GM23338 (cell line): ENCODE data around the gene SLC41A3. TPM values are rescaled to one million over a fixed set of nuclear protein-coding genes. Genes with fewer than 3 reads are reported as not detected.

Experiments
- ATAC-seq: fragments of 200-7000 bp; cut with Tn5 transposase; 3 replicates; pipeline ENCODE4 v1.9.1; 2020
- DNase-seq: peaks from one replicate; pipeline ENCODE4 v3.0.0-alpha.2; 2015; ENCODE audit warnings: low spot score
- H2AFZ ChIP-seq: fragments of 200-600 bp; sonication (generic); 2 replicates; pipeline ENCODE4 v1.8.0; 2016; ENCODE audit warnings: antibody characterized with exemption, mild to moderate bottlenecking, moderate library complexity
- H3F3A ChIP-seq: fragments of 200-600 bp; sonication (generic); replicated peaks from 2 replicates; pipeline ENCODE4 v1.8.0; 2017; ENCODE audit warnings: antibody characterized with exemption, mixed run types, low read depth
- H3K27ac ChIP-seq: fragments of 200-600 bp; sonication (generic); 2 replicates; pipeline ENCODE4 v1.6.1; 2016; ENCODE audit warnings: low read depth
- H3K27me3 ChIP-seq: fragments of 200-600 bp; sonication (generic); 2 replicates; pipeline ENCODE4 v1.8.0; 2016; ENCODE audit warnings: mild to moderate bottlenecking, mixed run types, moderate library complexity; ENCODE audit not compliant: insufficient read depth
- H3K36me3 ChIP-seq: fragments of 200-600 bp; sonication (generic); 2 replicates; pipeline ENCODE4 v1.8.0; 2016; ENCODE audit warnings: mild to moderate bottlenecking; ENCODE audit not compliant: insufficient read depth
- H3K4me1 ChIP-seq: fragments of 200-600 bp; sonication (generic); 2 replicates; pipeline ENCODE4 v1.8.0; 2016; ENCODE audit warnings: mild to moderate bottlenecking, moderate library complexity; ENCODE audit not compliant: insufficient read depth
- H3K4me2 ChIP-seq: fragments of 200-600 bp; sonication (generic); 2 replicates; pipeline ENCODE4 v1.7.1; 2017; ENCODE audit warnings: mixed run types
- H3K4me3 ChIP-seq: fragments of 200-600 bp; sonication (generic); 2 replicates; pipeline ENCODE4 v1.6.1; 2016; ENCODE audit warnings: mixed run types
- H3K79me2 ChIP-seq: fragments of 200-600 bp; sonication (generic); replicated peaks from 2 replicates; pipeline ENCODE4 v1.8.0; 2017; ENCODE audit warnings: mild to moderate bottlenecking; ENCODE audit not compliant: insufficient read depth
- H3K9me2 ChIP-seq: fragments of 200-600 bp; sonication (generic); 2 replicates; pipeline ENCODE4 v1.8.0; 2017; ENCODE audit not compliant: insufficient read depth
- H4K20me1 ChIP-seq: fragments of 200-600 bp; sonication (generic); replicated peaks from 2 replicates; pipeline ENCODE4 v1.8.0; 2017; ENCODE audit warnings: mild to moderate bottlenecking; ENCODE audit not compliant: insufficient read depth
- H3K27ac Mint-ChIP-seq: 2 replicates; pipeline ENCODE4 v1.8.0; 2020; ENCODE audit warnings: inconsistent platforms, mild to moderate bottlenecking, moderate library complexity, mixed read lengths
- H3K27me3 Mint-ChIP-seq: 3 replicates; pipeline ENCODE4 v1.8.0; 2022; ENCODE audit warnings: low read depth, mild to moderate bottlenecking, moderate library complexity, mixed read lengths, inconsistent platforms; ENCODE audit not compliant: insufficient read depth, poor library complexity
- H3K36me3 Mint-ChIP-seq: 3 replicates; pipeline ENCODE4 v1.8.0; 2021; ENCODE audit warnings: low read depth, mild to moderate bottlenecking, inconsistent platforms, moderate library complexity, mixed read lengths
- H3K4me1 Mint-ChIP-seq: 3 replicates; pipeline ENCODE4 v1.8.0; 2020; ENCODE audit warnings: mild to moderate bottlenecking, inconsistent platforms, mixed read lengths
- H3K4me3 Mint-ChIP-seq: 3 replicates; pipeline ENCODE4 v1.8.0; 2021; ENCODE audit warnings: moderate library complexity, mild to moderate bottlenecking, inconsistent platforms, mixed read lengths
- H3K9me3 Mint-ChIP-seq: 3 replicates; pipeline ENCODE4 v1.8.0; 2020; ENCODE audit warnings: moderate library complexity, mild to moderate bottlenecking, inconsistent platforms, mixed read lengths
- CREB1 ChIP-seq: fragments of 250-450 bp; sonication (Bioruptor Pico); IDR thresholded peaks from 2 replicates; pipeline ENCODE4 v1.5.0; 2020; ENCODE audit warnings: low read depth, mild to moderate bottlenecking, moderate library complexity
- EZH2phosphoT487 ChIP-seq: fragments of 200-600 bp; sonication (generic); IDR thresholded peaks from one replicate; pipeline ENCODE4 v1.8.1; 2018; ENCODE audit warnings: antibody characterized with exemption; ENCODE audit not compliant: unreplicated experiment
- JUNB ChIP-seq: IDR thresholded peaks from one replicate; pipeline ENCODE4 v1.6.1; 2016; ENCODE audit warnings: antibody characterized with exemption; ENCODE audit not compliant: unreplicated experiment
- NANOG ChIP-seq: IDR thresholded peaks from 2 replicates; pipeline ENCODE4 v1.6.1; 2016; ENCODE audit warnings: antibody characterized with exemption, borderline replicate concordance
- POLR2AphosphoS5 ChIP-seq: IDR thresholded peaks from 2 replicates; pipeline ENCODE4 v1.6.1; 2016; ENCODE audit warnings: antibody characterized with exemption, low read depth
- STAT1 ChIP-seq: IDR thresholded peaks from one replicate; pipeline ENCODE4 v1.6.1; 2016; ENCODE audit warnings: antibody characterized with exemption; ENCODE audit not compliant: unreplicated experiment
- polyA plus RNA-seq: library from polyadenylated mRNA; unstranded; fragments of >200 nt; fragmentation: Nextera tagmentation; extraction: Ambion mirVana; gene quantifications from 2 replicates; pipeline ENCODE4 v1.2.1, GENCODE V29; 2016
- total RNA-seq: library from RNA; depleted of rRNA; stranded (reverse); fragments of >200 nt; shearing (Covaris generic); gene quantifications from 2 replicates; pipeline ENCODE4 v1.2.3, GENCODE V29; 2014
- TF ChIP-seq, protein P1 (sequence below), 2 experiments: fragments of 200-600 bp in 1 of 2; sonication (generic) in 1 of 2; conservative IDR thresholded peaks; 2 replicates each; pipeline versions ENCODE4 v1.5.1 to v1.6.1; 2016 to 2017; ENCODE audit warnings: antibody characterized with exemption in 2 of 2, low read depth in 2 of 2, mild to moderate bottlenecking in 2 of 2, moderate library complexity in 1 of 2
- TF ChIP-seq, protein P2 (sequence below): fragments of 250-450 bp; sonication (Bioruptor Pico); IDR thresholded peaks from 2 replicates; pipeline ENCODE4 v1.5.0; 2020; ENCODE audit warnings: mild to moderate bottlenecking, moderate library complexity

Gene SLC41A3
- total and polyA plus RNA-seq, 2 experiments from 2014 or later = 12.1 to 29.8 TPM

DNA sequence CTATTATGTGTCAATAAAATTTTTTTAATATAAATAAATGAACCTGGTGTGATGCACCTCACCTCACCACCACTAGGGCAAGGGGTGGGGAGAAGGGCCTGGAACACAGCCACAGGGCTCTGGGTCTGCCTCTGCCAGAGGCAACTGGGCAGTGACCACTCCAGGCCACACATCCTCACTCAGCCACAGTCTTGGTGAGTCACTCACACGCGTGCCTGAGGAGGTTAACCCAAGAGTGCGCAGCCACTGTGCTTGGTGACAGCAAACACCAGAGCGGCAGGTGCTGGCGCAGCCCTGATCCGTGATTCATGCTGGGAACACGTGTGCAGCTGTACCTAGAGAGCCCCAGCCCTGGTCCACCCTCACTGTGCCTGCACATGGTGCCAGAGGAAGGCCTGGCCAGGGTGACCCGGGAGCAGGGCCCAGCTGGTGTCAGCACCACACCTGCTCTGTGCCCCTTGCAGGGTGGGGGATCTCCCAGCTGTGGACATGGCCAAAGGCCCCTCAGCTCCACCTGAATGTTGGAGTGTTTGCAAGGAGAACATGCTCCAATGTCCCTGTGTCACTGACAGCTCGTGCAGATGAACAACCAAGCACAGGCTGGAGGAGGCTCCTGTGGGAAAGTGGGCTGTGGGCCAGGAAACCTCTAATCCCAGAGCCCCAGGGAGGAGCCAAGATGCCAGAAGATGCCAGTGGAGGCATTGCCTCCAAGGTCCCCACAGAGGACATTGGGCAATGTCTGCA, 2.1 kb downstream of the SLC41A3 start:
- Histone ChIP-seq H2AFZ (no peak overlapping the region), H3K4me3 (no peak overlapping the region), H3K27me3 (no peaks in the 10 kb centered on the region), H3K27ac (no peak overlapping the region), H3K9me2 (no peaks in the 10 kb centered on the region), H3K79me2 (0 out of 2 replicates have a peak, but pooled peaks cover 3% of the 10 kb centered on the region), H3K4me1 (0 out of 2 replicates have a peak, but pooled peaks cover 5% of the 10 kb centered on the region), H4K20me1 (no peaks in the 10 kb centered on the region), H3K4me2 (no peak overlapping the region), H3K36me3 (no peaks in the 10 kb centered on the region), H3F3A (no peaks in the 10 kb centered on the region)
- Mint-ChIP-seq H3K4me3 (no peak overlapping the region), H3K27me3 (no peaks in the 10 kb centered on the region), H3K9me3 (peaks cover 22% of the 10 kb centered on the region), H3K4me1 (peaks cover 5% of the 10 kb centered on the region), H3K36me3 (peaks cover 27% of the 10 kb centered on the region), H3K27ac (no peak overlapping the region)
- TF ChIP-seq, protein P1, sequence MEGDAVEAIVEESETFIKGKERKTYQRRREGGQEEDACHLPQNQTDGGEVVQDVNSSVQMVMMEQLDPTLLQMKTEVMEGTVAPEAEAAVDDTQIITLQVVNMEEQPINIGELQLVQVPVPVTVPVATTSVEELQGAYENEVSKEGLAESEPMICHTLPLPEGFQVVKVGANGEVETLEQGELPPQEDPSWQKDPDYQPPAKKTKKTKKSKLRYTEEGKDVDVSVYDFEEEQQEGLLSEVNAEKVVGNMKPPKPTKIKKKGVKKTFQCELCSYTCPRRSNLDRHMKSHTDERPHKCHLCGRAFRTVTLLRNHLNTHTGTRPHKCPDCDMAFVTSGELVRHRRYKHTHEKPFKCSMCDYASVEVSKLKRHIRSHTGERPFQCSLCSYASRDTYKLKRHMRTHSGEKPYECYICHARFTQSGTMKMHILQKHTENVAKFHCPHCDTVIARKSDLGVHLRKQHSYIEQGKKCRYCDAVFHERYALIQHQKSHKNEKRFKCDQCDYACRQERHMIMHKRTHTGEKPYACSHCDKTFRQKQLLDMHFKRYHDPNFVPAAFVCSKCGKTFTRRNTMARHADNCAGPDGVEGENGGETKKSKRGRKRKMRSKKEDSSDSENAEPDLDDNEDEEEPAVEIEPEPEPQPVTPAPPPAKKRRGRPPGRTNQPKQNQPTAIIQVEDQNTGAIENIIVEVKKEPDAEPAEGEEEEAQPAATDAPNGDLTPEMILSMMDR (conservative IDR thresholded peaks at IDR 0.05; ENCODE audit: low read depth in 2 of 2) = peak in 1 of 2 experiments; percentile 41; a peak in 3 of 4 replicates
- TF ChIP-seq EZH2phosphoT487 (no peak), POLR2AphosphoS5 (no peak)
- DNase-seq (peak; percentile 33), ATAC-seq (no peak; the same call in 2 of the 3 replicates)

DNA sequence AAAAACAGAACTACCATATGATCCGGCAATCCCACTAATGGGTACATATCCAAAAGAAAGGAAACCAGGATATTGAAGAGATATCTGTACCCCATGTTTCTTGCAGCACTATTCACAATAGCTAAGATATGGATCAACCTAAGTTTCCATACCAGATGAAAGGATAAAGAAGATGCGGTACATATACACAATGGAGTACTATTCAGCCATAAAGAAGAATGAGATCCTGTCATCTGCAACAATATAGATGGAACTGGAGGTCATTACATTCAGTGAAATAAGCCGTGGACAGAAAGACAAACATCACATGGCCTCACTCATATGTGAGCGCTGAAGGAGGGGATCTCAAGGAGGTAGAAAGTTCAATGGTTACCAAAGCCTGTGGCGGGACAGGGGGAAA, 3.0 kb downstream of the SLC41A3 start:
- no peak for ATAC-seq
- Histone ChIP-seq H3K27ac (no peak overlapping the region), H3F3A (no peaks in the 10 kb centered on the region), H3K27me3 (no peaks in the 10 kb centered on the region), H3K4me3 (no peak overlapping the region), H2AFZ (no peak overlapping the region), H3K4me2 (no peak overlapping the region), H3K9me2 (no peaks in the 10 kb centered on the region), H3K4me1 (0 out of 2 replicates have a peak, but pooled peaks cover 5% of the 10 kb centered on the region), H3K79me2 (0 out of 2 replicates have a peak, but pooled peaks cover 3% of the 10 kb centered on the region), H4K20me1 (no peaks in the 10 kb centered on the region), H3K36me3 (no peaks in the 10 kb centered on the region)
- Mint-ChIP-seq H3K4me3 (no peak overlapping the region), H3K9me3 (peaks cover 13% of the 10 kb centered on the region), H3K27me3 (no peaks in the 10 kb centered on the region), H3K4me1 (peaks cover 5% of the 10 kb centered on the region), H3K27ac (no peak overlapping the region), H3K36me3 (peaks cover 22% of the 10 kb centered on the region)
- DNase-seq = no peak
- TF ChIP-seq JUNB (no peak), CREB1 (CRISPR knock-in tag) (no peak), POLR2AphosphoS5 (no peak), EZH2phosphoT487 (no peak), STAT1 (no peak), NANOG (no peak)
- TF ChIP-seq, protein P1 (conservative IDR thresholded peaks at IDR 0.05; ENCODE audit: low read depth in 2 of 2) = no peak
- TF ChIP-seq, protein P2, sequence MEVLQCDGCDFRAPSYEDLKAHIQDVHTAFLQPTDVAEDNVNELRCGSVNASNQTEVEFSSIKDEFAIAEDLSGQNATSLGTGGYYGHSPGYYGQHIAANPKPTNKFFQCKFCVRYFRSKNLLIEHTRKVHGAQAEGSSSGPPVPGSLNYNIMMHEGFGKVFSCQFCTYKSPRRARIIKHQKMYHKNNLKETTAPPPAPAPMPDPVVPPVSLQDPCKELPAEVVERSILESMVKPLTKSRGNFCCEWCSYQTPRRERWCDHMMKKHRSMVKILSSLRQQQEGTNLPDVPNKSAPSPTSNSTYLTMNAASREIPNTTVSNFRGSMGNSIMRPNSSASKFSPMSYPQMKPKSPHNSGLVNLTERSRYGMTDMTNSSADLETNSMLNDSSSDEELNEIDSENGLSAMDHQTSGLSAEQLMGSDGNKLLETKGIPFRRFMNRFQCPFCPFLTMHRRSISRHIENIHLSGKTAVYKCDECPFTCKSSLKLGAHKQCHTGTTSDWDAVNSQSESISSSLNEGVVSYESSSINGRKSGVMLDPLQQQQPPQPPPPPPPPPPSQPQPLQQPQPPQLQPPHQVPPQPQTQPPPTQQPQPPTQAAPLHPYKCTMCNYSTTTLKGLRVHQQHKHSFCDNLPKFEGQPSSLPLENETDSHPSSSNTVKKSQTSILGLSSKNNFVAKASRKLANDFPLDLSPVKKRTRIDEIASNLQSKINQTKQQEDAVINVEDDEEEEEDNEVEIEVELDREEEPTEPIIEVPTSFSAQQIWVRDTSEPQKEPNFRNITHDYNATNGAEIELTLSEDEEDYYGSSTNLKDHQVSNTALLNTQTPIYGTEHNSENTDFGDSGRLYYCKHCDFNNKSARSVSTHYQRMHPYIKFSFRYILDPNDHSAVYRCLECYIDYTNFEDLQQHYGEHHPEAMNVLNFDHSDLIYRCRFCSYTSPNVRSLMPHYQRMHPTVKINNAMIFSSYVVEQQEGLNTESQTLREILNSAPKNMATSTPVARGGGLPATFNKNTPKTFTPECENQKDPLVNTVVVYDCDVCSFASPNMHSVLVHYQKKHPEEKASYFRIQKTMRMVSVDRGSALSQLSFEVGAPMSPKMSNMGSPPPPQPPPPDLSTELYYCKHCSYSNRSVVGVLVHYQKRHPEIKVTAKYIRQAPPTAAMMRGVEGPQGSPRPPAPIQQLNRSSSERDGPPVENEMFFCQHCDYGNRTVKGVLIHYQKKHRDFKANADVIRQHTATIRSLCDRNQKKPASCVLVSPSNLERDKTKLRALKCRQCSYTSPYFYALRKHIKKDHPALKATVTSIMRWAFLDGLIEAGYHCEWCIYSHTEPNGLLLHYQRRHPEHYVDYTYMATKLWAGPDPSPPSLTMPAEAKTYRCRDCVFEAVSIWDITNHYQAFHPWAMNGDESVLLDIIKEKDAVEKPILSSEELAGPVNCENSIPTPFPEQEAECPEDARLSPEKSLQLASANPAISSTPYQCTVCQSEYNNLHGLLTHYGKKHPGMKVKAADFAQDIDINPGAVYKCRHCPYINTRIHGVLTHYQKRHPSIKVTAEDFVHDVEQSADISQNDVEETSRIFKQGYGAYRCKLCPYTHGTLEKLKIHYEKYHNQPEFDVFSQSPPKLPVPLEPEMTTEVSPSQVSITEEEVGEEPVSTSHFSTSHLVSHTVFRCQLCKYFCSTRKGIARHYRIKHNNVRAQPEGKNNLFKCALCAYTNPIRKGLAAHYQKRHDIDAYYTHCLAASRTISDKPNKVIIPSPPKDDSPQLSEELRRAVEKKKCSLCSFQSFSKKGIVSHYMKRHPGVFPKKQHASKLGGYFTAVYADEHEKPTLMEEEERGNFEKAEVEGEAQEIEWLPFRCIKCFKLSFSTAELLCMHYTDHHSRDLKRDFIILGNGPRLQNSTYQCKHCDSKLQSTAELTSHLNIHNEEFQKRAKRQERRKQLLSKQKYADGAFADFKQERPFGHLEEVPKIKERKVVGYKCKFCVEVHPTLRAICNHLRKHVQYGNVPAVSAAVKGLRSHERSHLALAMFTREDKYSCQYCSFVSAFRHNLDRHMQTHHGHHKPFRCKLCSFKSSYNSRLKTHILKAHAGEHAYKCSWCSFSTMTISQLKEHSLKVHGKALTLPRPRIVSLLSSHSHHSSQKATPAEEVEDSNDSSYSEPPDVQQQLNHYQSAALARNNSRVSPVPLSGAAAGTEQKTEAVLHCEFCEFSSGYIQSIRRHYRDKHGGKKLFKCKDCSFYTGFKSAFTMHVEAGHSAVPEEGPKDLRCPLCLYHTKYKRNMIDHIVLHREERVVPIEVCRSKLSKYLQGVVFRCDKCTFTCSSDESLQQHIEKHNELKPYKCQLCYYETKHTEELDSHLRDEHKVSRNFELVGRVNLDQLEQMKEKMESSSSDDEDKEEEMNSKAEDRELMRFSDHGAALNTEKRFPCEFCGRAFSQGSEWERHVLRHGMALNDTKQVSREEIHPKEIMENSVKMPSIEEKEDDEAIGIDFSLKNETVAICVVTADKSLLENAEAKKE (CRISPR knock-in tag) = no peak
